Measurements from ENCODE around the gene KHNYN.
"Not testable (repeated sequence)": the region's sequence is repeated elsewhere in the genome, so short reads cannot be mapped to it uniquely, and the experiment has no call there.

Gene KHNYN

GRCh38 chr14:24429395-24430142, at the start of gene KHNYN, which contains the start of gene CBLN3:
KHNYN (plus strand) TSS chr14:24429954; CDS start chr14:24430731, 777 bp downstream.
CBLN3 (minus strand) TSS chr14:24429668; CDS start chr14:24429054, 614 bp downstream.
- peak; percentile 70 to 75 for DNase-seq (ENCODE audit: extremely low read depth in 1 of 2, low read depth in 1 of 2)

- no peak for DNase-seq (ENCODE audit: extremely low read depth in 1 of 2, low read depth in 1 of 2)
Measured at GRCh38 chr14:24381363-24382063, 48.2 kb upstream of the KHNYN start.

- DNase-seq (ENCODE audit: extremely low read depth in 1 of 2, low read depth in 1 of 2): no peak
Measured at GRCh38 chr14:24382064-24382371, 47.7 kb upstream of the KHNYN start.

DNA sequence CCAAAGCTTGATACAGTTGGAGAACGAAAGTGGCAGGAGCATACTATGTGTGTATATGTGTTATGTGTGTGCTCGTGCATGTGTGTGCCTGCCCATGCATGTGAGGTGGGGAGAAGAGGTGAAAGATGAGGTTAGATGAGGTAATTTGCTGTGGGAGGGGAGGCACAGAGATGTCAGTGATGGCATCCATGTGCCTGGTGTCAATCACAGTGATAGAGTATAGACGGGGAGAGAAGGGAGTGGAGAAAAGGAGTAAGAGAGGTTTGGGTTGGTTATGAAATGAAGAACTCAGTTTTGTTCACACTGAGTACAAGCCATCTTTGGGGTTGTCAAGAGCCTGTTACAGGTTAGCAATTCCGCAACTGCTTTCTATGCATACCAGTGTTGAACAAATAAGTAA, 45.6 kb upstream of the KHNYN start:
- DNase-seq (ENCODE audit: extremely low read depth in 1 of 2, low read depth in 1 of 2): no peak

- DNase-seq (ENCODE audit: extremely low read depth in 1 of 2, low read depth in 1 of 2): no peak
Measured at GRCh38 chr14:24385524-24385923, 44.2 kb upstream of the KHNYN start.

DNA sequence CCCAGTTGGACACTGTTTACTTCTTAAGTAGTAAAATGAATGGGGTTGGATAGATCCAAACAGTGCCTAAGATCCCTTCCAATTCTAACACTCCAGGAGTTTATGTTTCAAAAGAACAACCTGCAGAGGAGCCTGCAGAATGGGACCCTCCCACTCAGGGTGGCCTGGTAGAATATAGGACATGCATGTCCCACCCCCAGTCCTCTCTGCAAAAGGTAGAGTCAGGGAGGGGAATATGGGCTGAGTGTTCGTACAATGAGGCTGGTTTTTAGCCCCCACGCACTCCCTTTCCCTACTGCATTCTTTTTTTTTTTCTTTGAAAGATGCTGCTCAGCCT, 42.8 kb upstream of the KHNYN start:
- no peak for DNase-seq (ENCODE audit: extremely low read depth in 1 of 2, low read depth in 1 of 2)

- not testable (repeated sequence) for DNase-seq (ENCODE audit: extremely low read depth in 1 of 2, low read depth in 1 of 2)
Measured at GRCh38 chr14:24387579-24387978, 42.2 kb upstream of the KHNYN start.

DNA sequence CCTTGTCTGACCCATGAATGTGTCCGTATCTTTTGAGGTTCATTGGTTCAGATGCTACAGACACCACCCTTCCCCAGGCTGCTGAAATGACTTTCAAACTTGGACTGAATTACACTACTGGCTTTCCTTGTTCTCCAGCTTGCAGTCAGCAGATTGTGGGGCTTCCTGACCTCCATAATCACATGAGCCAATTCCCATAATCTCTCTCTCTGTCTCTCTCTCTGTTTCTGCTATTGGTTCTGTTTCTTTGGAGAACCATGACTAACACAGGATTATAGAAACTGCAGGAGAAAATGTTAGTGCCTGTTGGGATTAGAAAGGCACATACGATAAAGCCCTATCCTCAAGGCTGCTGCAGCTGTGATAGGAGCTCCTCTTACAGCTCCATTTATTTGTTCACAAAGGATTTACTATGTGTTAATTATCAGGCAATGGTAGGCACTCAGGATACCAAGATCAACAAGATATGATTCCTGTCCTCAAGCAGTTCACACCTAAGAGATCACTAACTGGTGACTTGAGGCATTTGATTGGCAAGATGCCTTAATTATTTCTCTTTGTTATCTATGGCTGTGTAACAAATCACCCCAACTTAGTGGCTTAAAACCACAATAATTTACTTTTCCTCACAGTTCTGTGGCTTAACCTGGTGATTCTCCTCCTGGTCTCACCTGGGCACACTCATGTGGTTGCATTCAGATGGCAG, 41.1 kb upstream of the KHNYN start:
- no peak for DNase-seq (ENCODE audit: extremely low read depth in 1 of 2, low read depth in 1 of 2)

DNA sequence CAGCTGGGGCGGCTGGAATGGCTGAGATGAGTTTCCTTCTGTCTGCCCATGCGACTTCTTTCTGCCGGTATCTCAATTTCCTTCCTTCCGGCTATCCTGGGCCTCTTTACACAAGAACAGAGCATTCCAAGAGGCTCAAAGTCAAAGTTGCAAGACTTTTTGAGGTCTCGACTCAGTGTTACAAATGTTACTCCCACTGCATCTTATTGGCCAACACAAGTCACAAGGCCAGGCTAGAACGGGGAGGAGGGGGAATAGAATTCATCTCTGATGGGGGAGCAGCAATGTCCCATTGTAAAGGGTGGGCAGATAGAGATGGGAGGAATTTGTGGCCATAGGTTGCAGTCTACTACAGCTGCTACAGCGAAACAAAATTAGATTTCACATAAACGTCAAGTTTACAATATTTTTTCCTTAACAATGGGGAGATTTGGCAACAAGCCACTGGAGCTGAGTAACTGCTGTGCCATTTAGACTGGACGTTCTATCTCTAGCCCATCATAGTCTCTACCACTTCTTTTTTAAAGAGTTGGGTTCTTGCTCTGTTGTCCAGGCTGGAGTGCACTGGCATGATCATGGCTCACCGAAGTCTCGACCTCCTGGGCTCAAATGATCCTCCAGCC, 40.4 kb upstream of the KHNYN start:
- no peak for DNase-seq (ENCODE audit: extremely low read depth in 1 of 2, low read depth in 1 of 2)

DNA sequence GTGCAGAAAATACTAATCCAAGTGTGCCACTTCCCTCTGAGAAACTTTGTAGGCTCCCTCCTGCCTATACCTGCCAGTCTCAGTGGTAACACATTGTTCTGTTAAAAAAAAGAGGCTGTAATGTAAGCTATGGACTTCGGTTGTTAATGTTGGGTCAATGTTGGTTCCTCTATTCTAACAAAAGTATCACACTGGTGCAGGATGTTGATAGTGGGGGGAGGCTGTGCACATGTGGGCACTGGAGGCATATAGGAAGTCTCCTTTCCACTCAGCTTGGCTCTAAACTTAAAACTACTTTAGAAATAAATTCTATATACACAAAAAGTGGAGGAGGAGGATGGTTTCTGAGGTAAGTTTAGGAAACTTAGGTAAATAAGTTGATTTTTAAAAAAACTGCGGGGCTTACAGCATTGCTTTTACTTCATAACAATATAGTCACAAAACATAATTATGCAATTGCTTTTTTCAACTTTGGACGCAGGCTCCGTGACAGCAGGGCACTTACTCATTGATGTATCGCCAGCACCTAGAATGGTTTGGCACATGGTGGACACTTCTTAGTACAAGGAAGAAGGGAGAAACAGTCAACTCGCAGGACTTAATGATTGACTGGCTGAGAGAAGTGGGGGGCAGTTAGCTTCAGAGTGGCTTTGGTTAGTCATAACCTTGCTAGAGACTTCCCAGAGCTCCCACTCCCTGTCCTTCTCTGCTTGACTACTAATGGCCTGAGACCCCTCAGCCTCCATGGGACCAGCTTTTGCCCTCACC, 38.9 kb upstream of the KHNYN start:
- no peak for DNase-seq (ENCODE audit: extremely low read depth in 1 of 2, low read depth in 1 of 2)

GRCh38 chr14:24392325-24393091, 37.2 kb upstream of the KHNYN start:
- DNase-seq (ENCODE audit: extremely low read depth in 1 of 2, low read depth in 1 of 2): no peak

GRCh38 chr14:24394275-24394674, 35.5 kb upstream of the KHNYN start:
- DNase-seq (ENCODE audit: extremely low read depth in 1 of 2, low read depth in 1 of 2): no peak

GRCh38 chr14:24395609-24396582, 33.9 kb upstream of the KHNYN start:
- no peak for DNase-seq (ENCODE audit: extremely low read depth in 1 of 2, low read depth in 1 of 2)

DNA sequence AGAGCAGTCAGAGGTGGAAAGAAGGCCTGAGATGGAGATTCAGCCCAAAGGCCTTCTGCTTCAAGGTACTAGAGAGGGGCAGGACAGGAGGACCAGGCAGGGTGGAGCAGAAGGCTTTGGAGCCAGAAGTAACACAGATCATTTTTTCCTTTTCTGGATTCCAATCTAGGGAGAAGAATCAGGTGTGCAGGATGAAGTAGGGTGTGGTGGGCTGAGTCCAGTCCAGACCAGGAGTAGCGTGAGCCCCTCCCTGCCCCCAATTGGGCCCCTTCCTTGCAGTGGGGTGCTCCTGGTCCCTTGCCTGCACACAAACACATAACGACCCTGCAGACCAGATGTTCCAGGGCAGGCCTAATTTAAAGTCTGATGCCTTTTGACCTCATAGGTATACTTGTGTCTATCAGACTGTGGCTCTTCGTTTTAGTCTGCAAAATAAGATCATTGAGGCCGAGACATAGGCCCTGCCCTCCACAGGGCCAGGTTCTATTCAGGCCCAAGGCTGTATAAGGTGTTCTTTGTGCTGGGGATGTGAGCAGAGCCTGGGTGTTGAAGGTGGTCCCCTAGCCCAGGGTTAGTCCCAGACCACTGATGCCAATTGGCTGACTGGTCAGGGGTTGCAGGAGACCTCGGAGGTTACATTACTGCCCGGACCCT, 32.0 kb upstream of the KHNYN start:
- DNase-seq (ENCODE audit: extremely low read depth in 1 of 2, low read depth in 1 of 2): no peak

- DNase-seq (ENCODE audit: extremely low read depth in 1 of 2, low read depth in 1 of 2): no peak
Measured at GRCh38 chr14:24398293-24398652, 31.5 kb upstream of the KHNYN start.

- peak in 1 of 2 donors; percentile 3 for DNase-seq (ENCODE audit: extremely low read depth in 1 of 2, low read depth in 1 of 2)
Measured at GRCh38 chr14:24398653-24399446, 30.9 kb upstream of the KHNYN start, which contains the start of gene NYNRIN. NYNRIN (plus strand) TSS chr14:24399003; CDS start chr14:24399247, 244 bp downstream.

DNA sequence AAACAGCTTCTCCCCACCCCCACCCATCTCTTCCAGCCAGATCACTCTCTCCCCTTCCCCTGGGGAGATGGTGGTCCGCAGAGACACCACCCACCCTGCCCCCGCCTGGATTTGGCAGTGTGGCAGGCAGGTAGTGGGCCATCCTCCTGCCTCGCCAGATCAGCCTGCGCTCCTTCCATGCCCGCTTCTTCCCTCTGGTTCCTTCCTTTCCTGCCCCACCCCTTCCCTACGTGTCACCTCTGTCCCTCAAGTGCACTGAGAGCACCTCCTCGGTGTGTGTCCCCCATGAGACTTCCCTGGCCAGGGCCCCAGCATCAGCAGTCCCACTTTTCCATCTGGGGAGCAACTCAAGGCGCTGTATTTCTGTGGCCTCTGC, 30.3 kb upstream of the KHNYN start:
- DNase-seq (ENCODE audit: extremely low read depth in 1 of 2, low read depth in 1 of 2): no peak

All from activated CD8-positive, alpha-beta memory T cell treated with anti-CD3 and anti-CD28 coated beads for 1 hour (primary cell).